K562 (cell line): ENCODE results near the gene GNG7. TPM values are rescaled to one million over a fixed set of nuclear protein-coding genes. Genes with fewer than 3 reads are reported as not detected.
A peak's percentile ranks its signal among the peaks of the same experiment; 100 is the strongest.

Experiments used
- BRD9 ChIP-seq: fragments of 450-650 bp; IDR thresholded peaks from 2 replicates; pipeline ENCODE4 v1.6.1; 2018; ENCODE audit warnings: low read depth; ENCODE audit not compliant: partially characterized antibody
- HDAC2 ChIP-seq: fragments of 450-650 bp; IDR thresholded peaks from 2 replicates; pipeline ENCODE4 v1.6.1; 2016; ENCODE audit warnings: mild to moderate bottlenecking
- MYC ChIP-seq, 2 experiments: fragments of 250-450 bp in 1 of 2; sonication (Bioruptor Pico) in 1 of 2; IDR thresholded peaks; 2 replicates each; pipeline versions ENCODE4 v1.5.1 to v1.6.1; 2012 to 2021; ENCODE audit warnings: low read depth in 2 of 2, borderline replicate concordance in 1 of 2, improper control_type of control experiment in 1 of 2, low read length in 1 of 2, mild to moderate bottlenecking in 1 of 2, moderate library complexity in 1 of 2
- SNRNP70 ChIP-seq: fragments of 200-400 bp; formaldehyde crosslinking; optimal IDR thresholded peaks from 2 replicates; pipeline ENCODE3; 2017; ENCODE audit warnings: low read depth, low read length
- TSC22D4 ChIP-seq: fragments of 450-650 bp; IDR thresholded peaks from 2 replicates; pipeline ENCODE4 v1.6.1; 2016; ENCODE audit warnings: missing genetic modification characterization, missing biosample characterization, control low read depth
- ZNF282 ChIP-seq: sonication (generic); formaldehyde crosslinking; IDR thresholded peaks from 2 replicates; pipeline ENCODE4 v1.8.1; 2023; ENCODE audit warnings: missing genetic modification reagents
- ZSCAN32 ChIP-seq: fragments of 450-650 bp; formaldehyde crosslinking; IDR thresholded peaks from 2 replicates; pipeline ENCODE4 v1.4.0; 2020; ENCODE audit warnings: mild to moderate bottlenecking, moderate library complexity
- polyA plus RNA-seq, 8 experiments: library from polyadenylated mRNA; depleted of rRNA in 4 of 8; stranded (reverse) in 5 of 8; unstranded in 3 of 8; fragments of >200 nt; fragmentation: Nextera tagmentation in 2 of 8; fragmentation: Illumina TruSeq in 1 of 8; extraction: Ambion mirVana in 2 of 8; extraction: Trizol in 1 of 8; gene quantifications; 2 replicates each; pipeline versions ENCODE4 v1.2.1 to v1.2.3, GENCODE V29; 2011 to 2014; ENCODE audit warnings: inconsistent platforms in 1 of 8, missing spikeins in 1 of 8
- total RNA-seq, 7 experiments: library from RNA; depleted of rRNA in 6 of 7; stranded (reverse); fragments of >200 nt in 6 of 7; fragmentation: Illumina TruSeq in 2 of 7; extraction: Trizol in 2 of 7; gene quantifications; 2 replicates each; pipeline versions ENCODE4 v1.2.1 to v1.2.3, GENCODE V29; 2011 to 2021; ENCODE audit warnings: low replicate concordance in 1 of 7
- TF ChIP-seq, protein P1 (sequence below): sonication (generic); formaldehyde crosslinking; IDR thresholded peaks from 2 replicates; pipeline ENCODE4 v1.8.1; 2023; ENCODE audit warnings: mild to moderate bottlenecking, missing genetic modification reagents
- TF ChIP-seq, protein P2 (sequence below): fragments of 250-450 bp; sonication (Bioruptor Pico); IDR thresholded peaks from 2 replicates; pipeline ENCODE4 v1.9.0; 2021; ENCODE audit warnings: mild to moderate bottlenecking, inconsistent platforms
- TF ChIP-seq, protein P3 (sequence below): fragments of 450-650 bp; formaldehyde crosslinking; conservative IDR thresholded peaks from 2 replicates; pipeline ENCODE4 v1.4.0; 2022; ENCODE audit warnings: mild to moderate bottlenecking, missing genetic modification characterization
- TF ChIP-seq, protein P4 (sequence below): fragments of 250-450 bp; sonication (Bioruptor Pico); IDR thresholded peaks from 2 replicates; pipeline ENCODE4 v1.5.1; 2021; ENCODE audit warnings: mild to moderate bottlenecking
- TF ChIP-seq, protein P5 (sequence below): fragments of 250-450 bp; sonication (Bioruptor Pico); IDR thresholded peaks from 2 replicates; pipeline ENCODE4 v1.8.0; 2021; ENCODE audit warnings: mild to moderate bottlenecking, moderate library complexity

The GNG7 gene
- total and polyA plus RNA-seq, 9 of the 15 experiments (the other 6 are each of a cell fraction or from before 2014, with no cell fraction given) = 0.01 to 0.20 (median 0.06) TPM; not detected in 1

GRCh38 chr19:2739602-2740313, 37.3 kb upstream of the GNG7 start, which contains the start of gene SLC39A3 (continued):
- TF ChIP-seq SNRNP70 = no peak
- TF ChIP-seq, protein P1, sequence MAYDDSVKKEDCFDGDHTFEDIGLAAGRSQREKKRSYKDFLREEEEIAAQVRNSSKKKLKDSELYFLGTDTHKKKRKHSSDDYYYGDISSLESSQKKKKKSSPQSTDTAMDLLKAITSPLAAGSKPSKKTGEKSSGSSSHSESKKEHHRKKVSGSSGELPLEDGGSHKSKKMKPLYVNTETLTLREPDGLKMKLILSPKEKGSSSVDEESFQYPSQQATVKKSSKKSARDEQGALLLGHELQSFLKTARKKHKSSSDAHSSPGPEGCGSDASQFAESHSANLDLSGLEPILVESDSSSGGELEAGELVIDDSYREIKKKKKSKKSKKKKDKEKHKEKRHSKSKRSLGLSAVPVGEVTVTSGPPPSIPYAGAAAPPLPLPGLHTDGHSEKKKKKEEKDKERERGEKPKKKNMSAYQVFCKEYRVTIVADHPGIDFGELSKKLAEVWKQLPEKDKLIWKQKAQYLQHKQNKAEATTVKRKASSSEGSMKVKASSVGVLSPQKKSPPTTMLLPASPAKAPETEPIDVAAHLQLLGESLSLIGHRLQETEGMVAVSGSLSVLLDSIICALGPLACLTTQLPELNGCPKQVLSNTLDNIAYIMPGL (CRISPR knock-in tag) = no peak
- TF ChIP-seq ZNF282 (CRISPR knock-in tag) = peak; percentile 90; the same call in 1 of the 2 replicates
- no peak for TF ChIP-seq TSC22D4
- TF ChIP-seq, protein P2, sequence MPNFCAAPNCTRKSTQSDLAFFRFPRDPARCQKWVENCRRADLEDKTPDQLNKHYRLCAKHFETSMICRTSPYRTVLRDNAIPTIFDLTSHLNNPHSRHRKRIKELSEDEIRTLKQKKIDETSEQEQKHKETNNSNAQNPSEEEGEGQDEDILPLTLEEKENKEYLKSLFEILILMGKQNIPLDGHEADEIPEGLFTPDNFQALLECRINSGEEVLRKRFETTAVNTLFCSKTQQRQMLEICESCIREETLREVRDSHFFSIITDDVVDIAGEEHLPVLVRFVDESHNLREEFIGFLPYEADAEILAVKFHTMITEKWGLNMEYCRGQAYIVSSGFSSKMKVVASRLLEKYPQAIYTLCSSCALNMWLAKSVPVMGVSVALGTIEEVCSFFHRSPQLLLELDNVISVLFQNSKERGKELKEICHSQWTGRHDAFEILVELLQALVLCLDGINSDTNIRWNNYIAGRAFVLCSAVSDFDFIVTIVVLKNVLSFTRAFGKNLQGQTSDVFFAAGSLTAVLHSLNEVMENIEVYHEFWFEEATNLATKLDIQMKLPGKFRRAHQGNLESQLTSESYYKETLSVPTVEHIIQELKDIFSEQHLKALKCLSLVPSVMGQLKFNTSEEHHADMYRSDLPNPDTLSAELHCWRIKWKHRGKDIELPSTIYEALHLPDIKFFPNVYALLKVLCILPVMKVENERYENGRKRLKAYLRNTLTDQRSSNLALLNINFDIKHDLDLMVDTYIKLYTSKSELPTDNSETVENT (CRISPR knock-in tag) = no peak
- TF ChIP-seq MYC (IDR thresholded peaks at IDR 0.05; ENCODE audit: low read depth, low read length) = peak; percentile 77
- 0 out of 2 replicates have a peak, but pooled peaks have one; percentile 15 for TF ChIP-seq MYC (CRISPR knock-in tag; IDR thresholded peaks at IDR 0.05; ENCODE audit: borderline replicate concordance, low read depth)
- TF ChIP-seq, protein P3, sequence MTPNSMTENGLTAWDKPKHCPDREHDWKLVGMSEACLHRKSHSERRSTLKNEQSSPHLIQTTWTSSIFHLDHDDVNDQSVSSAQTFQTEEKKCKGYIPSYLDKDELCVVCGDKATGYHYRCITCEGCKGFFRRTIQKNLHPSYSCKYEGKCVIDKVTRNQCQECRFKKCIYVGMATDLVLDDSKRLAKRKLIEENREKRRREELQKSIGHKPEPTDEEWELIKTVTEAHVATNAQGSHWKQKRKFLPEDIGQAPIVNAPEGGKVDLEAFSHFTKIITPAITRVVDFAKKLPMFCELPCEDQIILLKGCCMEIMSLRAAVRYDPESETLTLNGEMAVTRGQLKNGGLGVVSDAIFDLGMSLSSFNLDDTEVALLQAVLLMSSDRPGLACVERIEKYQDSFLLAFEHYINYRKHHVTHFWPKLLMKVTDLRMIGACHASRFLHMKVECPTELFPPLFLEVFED (CRISPR knock-in tag) = peak; percentile 89
- no peak for TF ChIP-seq BRD9
- TF ChIP-seq, protein P4, sequence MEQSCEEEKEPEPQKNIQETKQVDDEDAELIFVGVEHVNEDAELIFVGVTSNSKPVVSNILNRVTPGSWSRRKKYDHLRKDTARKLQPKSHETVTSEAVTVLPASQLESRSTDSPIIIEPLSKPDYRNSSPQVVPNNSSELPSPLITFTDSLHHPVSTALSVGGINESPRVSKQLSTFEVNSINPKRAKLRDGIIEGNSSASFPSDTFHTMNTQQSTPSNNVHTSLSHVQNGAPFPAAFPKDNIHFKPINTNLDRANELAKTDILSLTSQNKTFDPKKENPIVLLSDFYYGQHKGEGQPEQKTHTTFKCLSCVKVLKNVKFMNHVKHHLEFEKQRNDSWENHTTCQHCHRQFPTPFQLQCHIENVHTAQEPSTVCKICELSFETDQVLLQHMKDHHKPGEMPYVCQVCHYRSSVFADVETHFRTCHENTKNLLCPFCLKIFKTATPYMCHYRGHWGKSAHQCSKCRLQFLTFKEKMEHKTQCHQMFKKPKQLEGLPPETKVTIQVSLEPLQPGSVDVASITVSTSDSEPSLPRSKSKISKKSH (CRISPR knock-in tag) = no peak
- TF ChIP-seq, protein P5, sequence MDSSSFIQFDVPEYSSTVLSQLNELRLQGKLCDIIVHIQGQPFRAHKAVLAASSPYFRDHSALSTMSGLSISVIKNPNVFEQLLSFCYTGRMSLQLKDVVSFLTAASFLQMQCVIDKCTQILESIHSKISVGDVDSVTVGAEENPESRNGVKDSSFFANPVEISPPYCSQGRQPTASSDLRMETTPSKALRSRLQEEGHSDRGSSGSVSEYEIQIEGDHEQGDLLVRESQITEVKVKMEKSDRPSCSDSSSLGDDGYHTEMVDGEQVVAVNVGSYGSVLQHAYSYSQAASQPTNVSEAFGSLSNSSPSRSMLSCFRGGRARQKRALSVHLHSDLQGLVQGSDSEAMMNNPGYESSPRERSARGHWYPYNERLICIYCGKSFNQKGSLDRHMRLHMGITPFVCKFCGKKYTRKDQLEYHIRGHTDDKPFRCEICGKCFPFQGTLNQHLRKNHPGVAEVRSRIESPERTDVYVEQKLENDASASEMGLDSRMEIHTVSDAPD (CRISPR knock-in tag) = no peak
- TF ChIP-seq ZSCAN32 (CRISPR knock-in tag) = no peak
- TF ChIP-seq HDAC2 = peak; percentile 78
